HG03095 (cell line): ENCODE results near the gene ASB6.
"Not testable (repeated sequence)": the region's sequence is repeated elsewhere in the genome, so short reads cannot be mapped to it uniquely, and the experiment has no call there.

Experiments
- ATAC-seq: cut with Tn5 transposase; IDR thresholded peaks from one replicate; pipeline ENCODE4 v1.9.1; 2021; ENCODE audit warnings: moderate library complexity; ENCODE audit not compliant: unreplicated experiment

Gene ASB6

DNA sequence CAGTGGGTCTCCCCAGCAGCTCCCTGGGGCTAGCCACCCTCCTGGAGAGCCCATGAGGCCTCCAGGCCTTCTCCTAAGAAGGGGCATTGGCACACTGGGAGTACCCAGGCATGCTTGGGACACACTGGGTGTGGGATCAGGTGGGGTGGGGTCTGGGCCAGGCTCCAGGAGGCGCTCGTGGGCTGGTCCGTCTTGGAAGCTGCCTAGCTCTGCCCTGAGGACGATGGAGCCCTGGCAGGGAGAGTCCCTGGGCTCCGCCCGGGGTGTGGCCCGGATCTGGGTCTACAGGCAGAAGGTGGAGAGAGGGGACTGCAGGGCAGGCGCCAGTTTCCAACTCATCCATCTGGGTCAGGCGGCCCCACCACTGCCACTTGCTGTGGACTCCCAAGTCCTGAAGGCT lies 25.9 kb upstream of the ASB6 start:
- no peak for ATAC-seq

DNA sequence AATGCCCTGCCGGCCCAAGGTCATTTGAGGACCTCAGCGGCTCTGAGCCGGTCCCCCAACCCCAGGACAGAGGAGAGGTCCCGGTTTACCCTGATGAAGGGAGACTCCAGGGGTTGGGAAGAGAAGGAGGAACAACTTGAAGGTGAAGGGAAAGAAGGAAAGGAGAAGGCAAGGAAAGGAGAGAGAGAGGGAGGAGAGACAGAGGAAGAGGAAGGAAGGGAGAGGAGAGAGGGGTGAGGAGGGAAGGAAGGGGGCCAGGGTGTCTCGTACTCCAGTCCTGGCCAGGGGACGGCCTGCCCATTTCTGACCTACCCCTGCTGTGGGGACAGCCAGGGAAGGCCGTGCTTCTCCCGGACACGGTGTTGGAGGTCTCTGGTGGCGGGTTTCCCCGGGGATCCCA lies 25.4 kb upstream of the ASB6 start:
- no peak for ATAC-seq

DNA sequence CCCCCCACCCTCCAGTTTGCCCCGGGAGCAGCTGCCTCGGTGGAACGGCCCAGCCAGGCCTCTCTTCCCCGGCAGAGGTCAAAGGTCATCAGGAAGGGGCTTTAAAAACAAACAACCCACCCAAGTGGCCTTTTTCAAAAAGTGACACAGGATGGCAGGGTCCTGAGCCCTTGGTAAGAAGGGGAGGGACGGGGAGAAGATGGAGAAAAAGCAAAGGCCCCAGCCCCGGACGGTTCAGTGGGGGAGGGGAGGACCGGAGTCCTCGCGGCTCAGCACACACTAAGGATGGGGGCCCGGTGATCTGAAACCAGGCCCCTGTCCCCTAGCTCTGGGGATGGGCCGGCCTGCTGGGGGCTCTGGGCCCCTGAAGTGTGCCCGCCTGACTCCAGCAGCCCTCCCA lies 24.6 kb upstream of the ASB6 start:
- no peak for ATAC-seq

DNA sequence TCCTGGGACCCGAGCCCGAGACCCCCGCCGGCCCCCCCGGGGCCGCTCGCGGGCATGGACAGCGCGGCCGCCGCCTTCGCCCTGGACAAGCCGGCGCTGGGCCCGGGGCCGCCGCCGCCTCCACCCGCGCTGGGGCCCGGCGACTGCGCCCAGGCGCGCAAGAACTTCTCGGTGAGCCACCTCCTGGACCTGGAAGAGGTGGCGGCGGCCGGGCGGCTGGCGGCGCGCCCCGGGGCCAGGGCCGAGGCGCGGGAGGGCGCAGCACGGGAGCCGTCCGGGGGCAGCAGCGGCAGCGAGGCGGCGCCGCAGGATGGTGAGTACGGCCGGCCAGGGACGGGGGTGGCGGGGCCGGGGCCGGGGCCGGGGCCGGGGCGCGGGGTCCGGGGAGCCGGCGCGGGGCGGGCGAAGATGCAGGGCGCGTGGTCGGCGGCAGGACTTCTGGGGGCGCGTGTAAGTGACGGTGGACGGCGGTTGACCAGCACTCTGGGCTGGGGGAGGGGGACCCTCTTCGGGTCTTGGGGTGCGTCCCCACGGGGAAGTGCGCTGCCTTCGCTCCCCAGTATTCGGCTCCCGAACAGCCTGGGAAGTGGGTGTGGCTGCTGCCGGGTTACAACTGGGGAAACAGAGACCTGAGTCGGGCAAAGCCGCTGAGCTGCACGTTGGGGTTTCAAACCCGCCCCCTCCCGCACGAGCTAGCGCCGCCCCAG lies 24.0 kb upstream of the ASB6 start:
- ATAC-seq, result no peak

DNA sequence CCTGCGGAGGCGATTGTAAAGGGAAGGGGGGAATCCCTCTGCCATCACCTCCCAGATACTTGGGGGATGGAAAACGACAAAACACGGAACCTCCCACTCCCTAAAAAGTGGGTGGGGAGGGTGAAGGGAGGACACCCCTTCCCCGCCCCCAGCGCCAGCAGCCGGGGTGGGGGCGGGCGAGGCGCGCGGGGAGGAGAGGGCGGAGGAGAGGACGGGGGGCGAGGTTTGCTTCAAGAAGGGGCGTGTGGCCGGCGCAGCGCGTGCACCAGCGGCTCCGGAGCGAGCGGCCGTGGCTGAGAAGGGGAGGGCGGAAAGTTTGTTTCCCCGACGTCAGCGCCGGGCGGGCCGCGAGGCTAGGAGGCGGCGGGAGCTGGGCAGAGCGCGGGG lies 23.4 kb upstream of the ASB6 start, which contains the start of gene PRRX2:
PRRX2 (plus strand) TSS at position 259 of the 387 bp plus-strand sequence. CDS start 221 bp downstream, outside the sequence.
- ATAC-seq, result no peak

DNA sequence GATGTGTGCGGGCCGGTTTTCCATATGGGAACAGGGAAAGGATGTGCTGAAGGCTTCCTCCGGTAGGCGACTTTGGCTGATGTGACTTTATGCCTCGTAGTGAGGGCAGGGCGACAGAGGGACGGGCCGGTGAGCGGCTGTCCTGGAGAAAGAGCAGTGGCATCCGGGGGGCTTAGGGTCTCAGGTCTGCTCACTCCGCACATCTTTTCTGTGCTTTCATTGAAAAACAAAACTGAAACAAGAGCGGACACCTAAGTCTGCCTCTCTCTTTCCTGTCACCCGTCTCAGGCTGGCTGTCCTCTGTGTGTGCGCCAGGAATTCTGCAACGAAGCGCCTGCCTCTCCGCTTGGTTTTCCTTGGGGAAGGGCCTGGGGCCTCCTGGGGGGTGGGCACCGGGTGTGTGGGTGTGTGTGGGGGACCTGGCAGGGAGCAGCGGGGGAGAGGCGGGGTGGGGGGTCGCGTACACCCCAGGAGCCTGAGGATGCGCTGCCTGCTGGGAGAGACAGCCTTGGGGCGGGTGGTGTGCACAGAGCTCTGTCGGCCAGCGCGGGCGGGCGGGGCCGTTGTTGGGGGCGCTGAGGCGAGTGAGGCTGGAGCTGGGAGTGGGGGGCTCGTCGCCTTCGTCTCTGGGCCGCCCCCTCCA lies 22.9 kb upstream of the ASB6 start:
- ATAC-seq, result no peak

DNA sequence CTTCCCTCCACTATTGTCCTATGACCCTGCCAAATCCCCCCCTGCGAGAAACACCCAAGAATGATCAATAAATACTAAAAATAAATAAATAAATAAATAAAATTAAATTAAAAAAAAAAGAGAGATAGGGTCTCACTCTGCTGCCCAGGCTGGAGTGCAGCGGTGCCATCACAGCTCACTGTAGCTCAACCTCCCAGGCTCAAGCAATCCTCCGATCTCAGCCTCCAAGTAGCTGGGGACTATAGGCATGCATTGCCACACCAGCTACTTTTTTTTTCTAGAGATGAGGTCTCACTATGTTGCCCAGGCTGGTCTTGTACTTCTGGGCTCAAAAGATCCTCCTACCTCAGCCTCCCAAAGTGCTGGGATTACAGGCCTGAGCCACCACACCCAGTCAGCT lies 20.3 kb upstream of the ASB6 start:
- not testable (repeated sequence) for ATAC-seq

DNA sequence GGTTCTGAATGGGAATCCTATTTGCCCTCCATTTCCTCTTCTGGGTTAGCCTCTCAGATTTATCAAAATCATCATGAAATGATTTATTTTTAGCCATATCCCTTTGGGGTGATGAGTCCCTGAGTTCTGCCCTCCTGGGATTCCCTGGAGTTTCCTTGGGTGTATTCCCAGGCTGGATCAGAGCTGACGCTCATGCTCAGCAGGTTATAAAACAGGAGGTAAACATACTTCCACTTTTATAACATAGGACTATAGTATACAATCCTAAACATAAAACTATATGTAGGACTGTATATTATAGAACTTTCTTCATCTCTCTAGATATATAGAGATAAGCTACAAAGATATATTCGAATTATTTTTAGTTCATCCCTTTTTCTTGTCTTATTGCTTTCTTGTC lies 19.1 kb upstream of the ASB6 start:
- no peak for ATAC-seq

DNA sequence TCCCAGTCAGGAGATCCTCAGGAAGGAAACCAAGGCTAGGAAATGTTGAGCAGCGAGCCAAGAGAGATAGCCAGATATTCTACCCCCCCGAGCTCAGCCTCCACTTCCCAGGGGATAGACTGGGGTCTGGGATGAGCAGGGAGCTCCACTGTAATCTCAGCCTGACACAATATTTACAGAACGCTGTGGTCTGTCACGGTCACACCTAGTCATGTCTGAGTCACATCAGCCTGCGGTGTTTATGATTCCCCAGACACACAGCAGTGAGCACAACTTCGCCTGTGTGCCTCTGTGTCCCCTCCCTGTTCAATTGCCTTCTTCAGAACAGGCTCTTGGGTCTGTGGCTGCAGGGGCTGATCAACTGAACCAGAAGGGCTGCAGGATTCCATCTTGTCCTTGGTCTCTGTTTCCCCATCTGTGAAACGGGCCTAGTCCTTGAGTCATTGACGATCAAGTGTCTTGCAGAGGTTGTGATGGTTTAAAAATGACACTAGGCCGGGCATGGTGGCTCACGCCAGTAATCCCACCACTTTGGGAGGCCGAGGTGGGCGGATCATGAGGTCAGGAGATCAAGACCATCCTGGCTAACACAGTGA lies 14.9 kb upstream of the ASB6 start:
- ATAC-seq, result no peak

DNA sequence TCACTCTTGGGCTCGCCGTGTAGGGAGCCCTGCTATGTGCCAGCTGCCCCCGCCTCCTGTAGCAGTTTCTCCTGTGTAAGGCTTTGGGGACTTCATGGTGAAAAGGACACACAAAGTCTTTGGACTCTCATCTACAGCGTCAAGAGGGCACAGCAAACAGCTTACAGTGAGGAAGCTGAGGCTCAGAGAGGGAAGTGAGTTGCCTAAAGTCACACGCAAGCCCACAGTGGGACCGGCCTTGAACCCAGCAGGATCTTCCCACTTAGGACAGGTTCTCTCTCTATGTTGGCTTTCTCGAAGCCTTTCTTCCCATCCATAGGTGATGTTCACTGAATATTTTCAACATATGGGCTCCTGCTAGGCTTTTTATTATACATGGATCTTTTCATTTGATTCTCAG lies 13.7 kb upstream of the ASB6 start:
- ATAC-seq, result no peak

DNA sequence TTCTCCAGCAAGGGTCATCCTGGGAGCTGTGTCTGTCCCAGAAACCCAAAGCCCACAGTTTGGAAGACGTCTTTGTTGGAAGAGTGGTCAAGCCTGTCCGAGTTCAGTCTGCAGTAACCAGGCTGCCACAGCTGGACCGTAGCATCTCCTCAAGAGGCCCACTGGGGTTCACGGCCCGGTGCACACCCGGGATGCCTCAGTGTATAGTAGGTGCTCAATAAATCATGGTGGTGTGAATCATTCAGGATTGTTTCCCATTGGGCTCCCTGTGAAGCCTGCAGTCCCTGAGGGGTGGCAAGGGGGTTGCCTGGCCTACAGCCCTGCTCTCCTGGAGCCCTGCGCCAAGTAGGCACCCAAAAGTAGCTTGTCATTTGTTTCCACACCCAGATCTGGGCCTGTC lies 13.2 kb upstream of the ASB6 start:
- no peak for ATAC-seq

DNA sequence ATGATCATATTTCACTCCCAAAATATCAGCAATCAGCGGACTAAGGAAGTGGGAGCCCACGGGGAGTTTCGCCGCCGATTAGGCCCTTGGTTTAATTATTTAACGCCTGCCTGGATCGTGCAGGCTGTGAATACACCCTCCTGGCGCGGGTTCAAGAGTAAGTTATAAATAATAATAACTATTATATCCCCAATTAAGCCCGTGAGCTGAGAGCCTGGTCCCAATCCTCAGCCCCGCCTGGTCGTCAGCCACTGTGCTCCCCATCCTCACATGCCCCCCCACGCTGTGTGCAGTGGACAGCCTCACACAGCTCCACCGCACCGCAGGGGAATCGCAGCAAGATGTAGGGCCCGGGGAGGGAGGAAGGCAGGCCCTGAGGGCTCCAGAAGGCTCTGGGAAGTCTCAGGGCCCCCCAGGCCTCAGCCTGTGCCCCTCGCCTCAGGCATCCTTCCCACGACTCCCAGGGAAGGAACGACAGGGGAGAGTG lies 12.6 kb upstream of the ASB6 start:
- no peak for ATAC-seq

DNA sequence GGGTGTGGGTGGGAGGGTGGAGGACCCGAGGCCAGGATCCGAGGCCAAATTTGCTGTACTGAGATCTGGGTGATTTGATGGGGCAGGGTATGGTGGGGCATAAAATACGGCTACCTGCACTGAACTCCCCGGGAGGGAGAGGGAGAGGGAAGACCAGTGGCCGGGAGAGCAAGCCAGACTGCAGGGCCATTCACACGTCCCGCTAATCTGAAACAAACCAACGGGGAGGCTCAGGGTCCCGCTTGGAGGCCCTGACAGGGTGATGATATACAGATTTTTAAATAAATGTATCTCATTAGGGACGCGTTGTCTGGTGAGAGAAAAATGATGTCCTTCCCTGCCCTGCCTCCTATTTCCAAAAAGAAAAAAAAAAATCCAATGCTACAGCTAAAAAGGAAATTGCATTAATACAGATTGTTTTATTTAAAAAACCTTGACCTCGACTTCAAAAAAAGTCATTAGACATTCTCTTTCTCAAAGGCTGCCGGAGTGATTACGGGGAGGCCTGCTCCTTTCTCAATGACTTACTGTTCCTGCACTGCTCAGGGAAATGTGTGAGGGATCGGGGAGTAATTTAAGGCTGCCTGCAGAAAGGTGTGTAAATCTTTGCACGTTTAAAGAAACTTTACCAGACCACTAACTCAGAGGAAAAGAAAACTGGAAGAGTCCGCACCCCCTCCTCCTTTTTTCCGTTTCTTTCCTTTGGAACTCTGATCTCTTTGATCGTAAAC lies 12.0 kb upstream of the ASB6 start:
- ATAC-seq, result no peak

DNA sequence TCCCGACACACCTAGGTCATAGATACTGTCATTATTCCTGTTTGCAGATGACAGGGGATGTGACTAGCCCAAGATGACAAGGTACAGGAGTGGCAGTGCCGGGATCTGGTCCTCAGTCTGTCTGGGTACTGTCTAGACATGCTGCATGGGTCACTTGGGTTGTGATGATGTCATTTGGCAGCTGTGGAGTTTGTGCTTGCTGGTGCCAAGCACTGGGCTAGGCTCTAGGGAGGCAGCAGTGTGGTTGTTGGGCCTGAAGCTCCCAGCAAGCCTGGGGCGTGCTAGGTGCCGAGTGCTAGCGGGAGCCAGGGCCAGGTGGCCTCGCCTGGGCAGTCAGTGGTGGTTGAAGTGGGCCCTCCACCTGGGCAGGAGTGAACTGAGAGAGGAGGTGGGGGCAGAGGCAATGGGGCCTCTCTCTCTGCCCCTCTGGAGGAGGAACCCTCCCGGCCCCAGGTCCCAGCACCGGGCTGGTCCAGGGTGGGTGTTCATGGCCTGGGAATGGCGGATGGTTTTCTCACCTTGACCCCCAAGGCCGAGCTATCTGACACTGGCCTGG lies 8.8 kb upstream of the ASB6 start:
- ATAC-seq, result no peak

DNA sequence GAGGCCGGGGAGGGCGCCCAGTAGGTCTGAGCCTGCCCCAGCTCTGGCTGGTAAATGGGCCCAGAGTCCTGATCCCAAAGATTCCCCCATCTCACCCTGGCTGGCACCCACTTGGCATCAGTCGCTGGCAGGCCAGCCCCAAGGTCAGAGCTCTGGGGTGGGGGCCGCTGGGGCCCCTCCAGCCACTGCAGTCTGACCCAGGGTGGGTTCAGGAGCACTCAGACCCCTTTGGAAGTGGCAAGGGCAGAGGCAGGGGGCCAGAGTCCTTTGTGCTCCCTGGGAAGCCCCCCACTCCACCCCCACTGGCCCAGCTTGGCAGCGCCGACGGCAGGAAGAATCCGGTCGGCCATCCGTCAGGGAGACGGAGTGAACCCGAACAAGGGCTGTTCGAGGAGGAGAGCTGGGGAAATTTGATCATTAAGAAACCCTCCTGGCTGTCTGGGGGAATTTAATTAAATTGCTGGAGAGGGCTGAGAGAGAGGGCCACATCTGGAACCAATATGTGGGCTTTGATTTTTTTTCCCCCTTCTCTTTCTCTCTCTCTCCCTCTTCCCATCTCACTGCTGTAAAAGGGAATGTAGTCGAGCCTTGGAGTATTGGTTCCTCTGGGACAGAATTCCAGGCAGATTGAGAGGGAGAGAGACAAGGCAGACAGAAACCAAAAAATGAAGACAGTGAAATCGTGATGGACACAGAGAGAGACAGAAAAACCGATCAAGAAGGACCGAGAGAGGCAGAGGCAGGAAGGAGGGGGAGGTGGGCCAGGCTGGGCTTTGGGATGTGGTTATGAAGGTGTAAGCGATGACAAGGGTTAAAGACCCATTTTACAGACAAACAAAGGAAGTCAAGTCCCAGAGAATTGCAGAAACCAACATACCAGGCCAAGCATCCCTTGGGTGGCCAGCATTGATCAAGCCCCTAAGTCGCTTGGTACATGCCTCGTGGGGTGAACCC lies 8.1 kb upstream of the ASB6 start:
- no peak for ATAC-seq

DNA sequence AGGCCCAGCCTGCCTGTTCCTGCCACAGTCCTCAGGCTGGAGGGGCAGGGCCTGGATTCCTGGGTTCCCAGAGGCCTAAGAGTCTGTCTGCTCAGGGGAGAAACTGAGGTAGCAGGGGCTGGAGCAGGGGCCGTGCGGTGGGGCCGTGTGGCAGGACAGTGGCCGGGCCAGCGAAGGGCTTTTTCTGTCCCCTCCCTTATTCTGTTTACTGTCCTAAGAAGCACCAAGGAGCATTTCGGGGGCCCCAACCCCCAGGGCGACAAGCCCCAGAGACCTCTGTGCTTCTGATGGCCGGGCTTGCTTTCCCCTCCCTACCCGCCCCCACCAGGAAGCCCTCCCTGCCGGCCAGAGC lies 6.8 kb upstream of the ASB6 start:
- ATAC-seq, result no peak

DNA sequence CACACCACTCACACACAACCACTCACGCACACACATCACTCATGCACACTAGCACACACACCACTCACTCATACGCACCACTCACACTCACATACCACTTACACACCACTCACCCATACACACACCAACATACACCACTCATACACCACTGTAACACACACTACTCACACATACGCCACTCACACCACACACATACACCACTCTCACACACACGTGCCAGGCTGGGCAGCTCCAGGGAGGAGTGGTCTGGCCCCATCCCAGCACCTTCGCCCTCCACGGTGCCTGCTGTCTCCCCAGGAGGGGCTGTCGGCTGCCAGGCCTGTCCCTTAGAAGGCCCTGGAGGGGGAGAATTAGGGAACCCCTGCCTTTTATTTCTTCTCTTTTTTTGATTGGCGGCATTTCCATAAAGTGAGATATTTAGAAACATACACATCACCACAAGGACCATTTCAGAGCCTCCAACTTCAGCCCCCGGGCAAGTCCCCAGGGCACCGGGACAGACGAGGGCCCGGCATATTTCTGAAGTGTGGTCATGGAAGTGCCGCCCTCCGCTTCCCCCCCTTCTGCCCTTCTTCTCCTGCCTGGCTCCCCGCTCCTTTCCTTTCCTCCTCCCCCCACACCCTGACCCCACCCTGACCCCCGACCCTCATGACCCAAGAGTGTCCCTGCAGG lies 6.3 kb upstream of the ASB6 start:
- ATAC-seq, result no peak

DNA sequence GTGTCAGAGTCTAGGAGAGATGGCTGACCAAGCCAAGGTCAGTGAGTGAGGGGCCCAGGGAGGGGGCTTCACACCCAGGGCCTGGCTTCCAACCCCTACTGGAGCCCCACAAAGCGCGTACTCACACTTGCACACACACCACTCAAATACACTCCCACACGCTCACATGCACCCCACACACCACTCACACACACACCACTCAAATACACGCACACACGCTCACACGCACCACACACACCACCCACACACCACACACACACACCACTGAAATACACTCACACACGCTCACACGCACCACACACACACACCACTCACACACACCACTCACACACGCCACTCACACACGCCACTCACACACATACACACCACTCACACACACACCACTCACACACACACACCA lies 5.7 kb upstream of the ASB6 start:
- no peak for ATAC-seq

DNA sequence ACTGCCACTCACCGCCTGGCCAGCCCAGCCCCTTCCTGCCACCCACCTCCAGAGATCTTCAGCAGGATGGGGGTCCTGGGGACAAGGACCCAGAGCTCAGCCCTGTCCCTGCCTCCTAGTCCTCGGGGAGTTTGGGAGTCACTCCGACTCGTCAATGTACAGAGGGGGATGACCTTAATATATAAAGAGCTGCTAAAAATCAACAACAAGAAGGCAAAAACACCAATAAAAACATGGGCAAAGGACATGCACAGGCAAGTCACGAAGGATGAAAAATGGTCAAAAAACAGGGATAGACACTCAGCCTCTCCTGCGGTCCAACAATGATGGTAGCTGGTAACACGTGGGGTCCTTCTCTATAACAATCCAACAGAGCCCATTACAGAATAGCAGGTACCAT lies 4.7 kb upstream of the ASB6 start:
- no peak for ATAC-seq

DNA sequence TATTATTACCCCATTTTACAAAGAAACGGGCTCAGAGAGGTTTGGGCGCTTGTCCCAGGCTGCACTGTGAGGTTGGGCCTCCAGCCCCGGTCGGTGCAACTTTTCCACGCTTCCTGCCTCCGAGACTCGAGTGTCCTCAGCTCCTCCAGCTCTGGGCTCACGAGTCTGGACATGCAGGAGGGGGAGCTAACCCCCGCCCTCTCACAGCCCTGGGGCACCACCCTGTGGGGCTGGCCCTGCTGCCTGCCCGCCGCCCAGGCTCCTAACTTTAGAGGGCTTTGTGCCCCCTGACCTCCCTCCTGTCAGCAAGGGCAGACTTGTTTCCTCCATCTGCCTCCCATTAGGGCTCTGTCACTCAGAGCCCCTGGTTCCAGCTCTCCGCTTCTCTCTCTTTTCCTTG lies 4.3 kb upstream of the ASB6 start:
- ATAC-seq, result no peak
